Activated naive CD8-positive, alpha-beta T cell treated with anti-CD3 and anti-CD28 coated beads, Interleukin-2, amount 50 U/mL, for 24 hours (primary cell): ENCODE data around the gene DNAH3.
A peak's percentile ranks its signal among the peaks of the same experiment; 100 is the strongest.
"Not testable (repeated sequence)": the region's sequence is repeated elsewhere in the genome, so short reads cannot be mapped to it uniquely, and the experiment has no call there.

Experiments
- ATAC-seq: fragments of 150-1000 bp; cut with Tn5 transposase; one replicate; pipeline ENCODE4 v1.10.0; 2021
- DNase-seq: peaks from one replicate; pipeline ENCODE4 v3.0.0; 2021
- H3K27ac Mint-ChIP-seq: one replicate; pipeline ENCODE4 v1.8.0; 2021; ENCODE audit warnings: mild to moderate bottlenecking, mixed read lengths
- H3K27me3 Mint-ChIP-seq: one replicate; pipeline ENCODE4 v1.8.0; 2021; ENCODE audit warnings: mixed read lengths
- H3K36me3 Mint-ChIP-seq: one replicate; pipeline ENCODE4 v1.8.0; 2021; ENCODE audit warnings: low read depth, mixed read lengths
- H3K4me1 Mint-ChIP-seq: one replicate; pipeline ENCODE4 v1.8.0; 2021; ENCODE audit warnings: mixed read lengths
- H3K4me3 Mint-ChIP-seq: one replicate; pipeline ENCODE4 v1.8.0; 2021; ENCODE audit warnings: mild to moderate bottlenecking, moderate library complexity, mixed read lengths
- H3K9me3 Mint-ChIP-seq: one replicate; pipeline ENCODE4 v1.8.0; 2021; ENCODE audit warnings: mixed read lengths

DNAH3 gene

DNA sequence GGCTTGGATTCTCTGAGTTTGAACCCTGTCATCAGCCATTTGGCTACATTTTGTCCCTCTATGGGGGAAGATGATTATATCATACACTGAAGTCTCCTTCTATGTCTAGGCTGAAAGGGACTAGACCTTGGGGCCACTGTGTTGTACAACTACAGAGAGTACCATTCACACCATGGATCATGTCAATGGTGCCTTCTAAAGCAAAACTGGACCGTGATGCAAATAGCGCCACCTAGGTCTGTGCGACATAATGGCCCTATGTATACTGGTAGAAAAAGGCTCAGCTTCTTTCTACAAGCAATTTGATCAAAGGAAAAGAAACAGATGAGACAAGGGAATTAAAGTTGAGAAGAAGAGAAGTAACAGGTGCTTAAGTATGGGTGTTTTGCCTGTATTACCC, 149.4 kb downstream of the DNAH3 start:
- Mint-ChIP-seq H3K4me3 (no peak overlapping the region), H3K27me3 (peaks cover 10% of the 10 kb centered on the region), H3K9me3 (no peaks in the 10 kb centered on the region), H3K27ac (no peak overlapping the region), H3K36me3 (no peaks in the 10 kb centered on the region), H3K4me1 (no peaks in the 10 kb centered on the region)
- no peak for ATAC-seq
- DNase-seq = peak; percentile 12

DNA sequence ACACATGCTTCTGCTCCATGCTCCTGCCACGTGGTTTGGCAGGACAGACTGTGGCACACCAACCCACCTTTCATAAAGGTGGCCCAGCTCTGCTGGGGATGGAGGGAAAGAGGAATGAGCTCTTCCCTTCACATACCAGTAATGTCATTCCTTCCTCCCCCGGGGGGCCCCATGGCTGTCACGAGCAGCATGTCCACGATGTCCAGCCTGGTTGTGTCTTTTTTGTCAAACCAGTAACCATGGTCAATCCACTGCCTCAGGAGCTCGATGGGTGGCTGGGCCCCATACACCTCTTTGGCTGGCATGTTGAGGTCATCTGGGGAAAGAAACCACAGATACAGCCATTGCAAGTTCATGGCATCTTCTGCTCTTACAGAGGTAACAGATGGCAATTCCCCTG, 153.5 kb downstream of the DNAH3 start:
- ATAC-seq (no peak), DNase-seq (no peak)
- Mint-ChIP-seq H3K4me1 (no peaks in the 10 kb centered on the region), H3K27me3 (peaks cover 15% of the 10 kb centered on the region), H3K4me3 (no peak overlapping the region), H3K27ac (no peak overlapping the region), H3K9me3 (no peaks in the 10 kb centered on the region), H3K36me3 (no peaks in the 10 kb centered on the region)

DNA sequence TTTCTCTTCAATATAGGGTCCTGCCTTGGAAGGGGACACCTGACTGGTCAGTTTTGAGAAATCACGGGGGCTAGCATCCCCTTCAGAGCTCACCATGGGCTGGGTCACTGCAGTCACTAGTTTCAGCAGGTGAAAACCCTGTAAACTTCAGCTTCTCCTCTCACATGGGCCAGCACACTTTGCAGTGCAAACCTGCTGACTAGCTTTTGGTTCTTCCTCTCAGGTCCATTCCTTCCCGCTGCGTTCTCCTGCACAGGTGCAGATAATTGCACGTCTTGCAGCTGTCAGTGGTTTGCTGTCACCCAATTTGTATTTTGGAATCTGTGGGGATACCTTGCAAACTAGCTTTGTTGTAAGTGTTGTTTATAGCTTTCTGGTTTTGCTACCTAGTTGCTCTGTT, 154.9 kb downstream of the DNAH3 start:
- Mint-ChIP-seq H3K4me1 (no peaks in the 10 kb centered on the region), H3K4me3 (no peak overlapping the region), H3K9me3 (no peaks in the 10 kb centered on the region), H3K36me3 (no peaks in the 10 kb centered on the region), H3K27ac (no peak overlapping the region), H3K27me3 (peaks cover 13% of the 10 kb centered on the region)
- ATAC-seq (no peak), DNase-seq (no peak)

GRCh38 chr16:20989496-20990070, 161.1 kb downstream of the DNAH3 start:
- not testable (repeated sequence) for DNase-seq, H3K4me1 Mint-ChIP-seq, ATAC-seq, H3K36me3 Mint-ChIP-seq, H3K27ac Mint-ChIP-seq, H3K9me3 Mint-ChIP-seq, H3K4me3 Mint-ChIP-seq, H3K27me3 Mint-ChIP-seq

DNA sequence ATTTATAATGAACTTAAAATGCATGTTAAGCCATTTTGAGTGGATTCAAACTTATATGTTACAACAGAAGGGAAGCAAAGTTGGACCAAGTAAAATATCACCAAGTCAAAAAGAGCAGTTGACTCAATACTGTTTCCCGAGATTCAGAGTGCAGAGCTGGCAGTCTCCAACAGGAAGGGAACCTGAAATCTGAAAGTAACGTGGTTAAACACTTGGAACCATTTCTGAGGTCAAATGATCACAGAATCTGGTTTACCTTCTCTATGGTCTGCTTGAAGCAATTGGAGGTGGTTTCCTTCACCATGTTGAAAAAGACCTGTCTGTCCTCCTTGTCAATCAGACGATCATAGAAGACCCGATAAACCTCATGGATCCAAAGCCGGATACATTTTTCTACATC, 163.6 kb downstream of the DNAH3 start:
- ATAC-seq = no peak
- Mint-ChIP-seq H3K27me3 (no peaks in the 10 kb centered on the region), H3K36me3 (no peaks in the 10 kb centered on the region), H3K9me3 (no peaks in the 10 kb centered on the region), H3K4me3 (no peak overlapping the region), H3K27ac (no peak overlapping the region), H3K4me1 (no peaks in the 10 kb centered on the region)
- DNase-seq = no peak

DNA sequence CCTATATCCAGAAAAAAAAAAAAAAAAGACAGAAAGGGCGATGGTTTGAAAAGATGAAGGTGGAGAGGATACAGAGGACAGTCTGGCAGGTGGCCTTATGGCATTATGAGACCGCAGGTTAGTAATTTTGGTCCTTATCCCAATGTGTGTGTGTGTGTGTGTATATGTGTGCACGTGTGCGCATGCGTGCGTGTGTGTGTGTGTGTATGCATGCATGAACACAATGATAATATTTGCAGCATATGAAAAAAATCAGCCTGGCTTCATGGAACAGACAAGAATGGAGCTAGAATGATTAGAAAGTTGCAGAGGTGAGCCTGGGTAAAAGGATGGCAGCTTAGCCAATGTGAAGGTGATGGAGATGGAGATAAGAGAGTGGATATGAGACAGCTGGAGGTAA, 166.6 kb downstream of the DNAH3 start:
- H3K36me3 Mint-ChIP-seq = no peaks in the 10 kb centered on the region
- no peak overlapping the region for H3K4me3 Mint-ChIP-seq
- H3K27ac Mint-ChIP-seq = no peak overlapping the region
- no peaks in the 10 kb centered on the region for H3K9me3 Mint-ChIP-seq
- DNase-seq (no peak), ATAC-seq (no peak)
- no peaks in the 10 kb centered on the region for H3K4me1 Mint-ChIP-seq
- no peaks in the 10 kb centered on the region for H3K27me3 Mint-ChIP-seq

DNA sequence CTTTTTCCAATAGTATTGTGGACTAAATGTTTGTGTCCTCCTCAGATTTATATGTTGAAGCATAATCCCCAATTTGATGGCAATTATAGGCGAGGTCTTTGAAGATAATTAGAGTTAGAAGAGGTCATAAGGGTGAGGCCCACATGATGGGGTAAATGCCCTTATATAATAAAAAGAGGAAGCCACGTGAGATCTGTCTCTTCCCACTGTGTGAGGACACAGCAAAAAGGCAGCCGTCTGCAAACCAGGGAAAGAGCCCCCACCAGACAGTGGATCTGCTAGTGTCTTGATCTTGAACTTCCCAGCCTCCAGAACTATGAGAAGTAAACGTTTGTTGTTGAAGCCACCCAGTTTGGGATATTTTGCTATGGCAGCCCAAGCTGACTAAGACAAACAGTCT, 174.1 kb downstream of the DNAH3 start:
- Mint-ChIP-seq H3K4me3 (no peak overlapping the region), H3K9me3 (no peaks in the 10 kb centered on the region), H3K36me3 (no peaks in the 10 kb centered on the region), H3K27me3 (no peaks in the 10 kb centered on the region), H3K27ac (no peak overlapping the region), H3K4me1 (no peaks in the 10 kb centered on the region)
- DNase-seq = no peak
- no peak for ATAC-seq

- H3K27me3 Mint-ChIP-seq, H3K36me3 Mint-ChIP-seq, DNase-seq, H3K9me3 Mint-ChIP-seq, H3K27ac Mint-ChIP-seq, H3K4me3 Mint-ChIP-seq, ATAC-seq, H3K4me1 Mint-ChIP-seq: not testable (repeated sequence)
Observed at GRCh38 chr16:20973201-20973600, 177.4 kb downstream of the DNAH3 start.

- no peak overlapping the region for H3K27ac Mint-ChIP-seq
- H3K9me3 Mint-ChIP-seq = no peaks in the 10 kb centered on the region
- no peaks in the 10 kb centered on the region for H3K27me3 Mint-ChIP-seq
- no peaks in the 10 kb centered on the region for H3K4me1 Mint-ChIP-seq
- H3K4me3 Mint-ChIP-seq = no peak overlapping the region
- DNase-seq = no peak
- no peak for ATAC-seq
- no peaks in the 10 kb centered on the region for H3K36me3 Mint-ChIP-seq
Observed at GRCh38 chr16:20971401-20971800, 179.2 kb downstream of the DNAH3 start.

GRCh38 chr16:20969386-20969785, 181.3 kb downstream of the DNAH3 start:
- Mint-ChIP-seq H3K36me3 (no peaks in the 10 kb centered on the region), H3K9me3 (no peaks in the 10 kb centered on the region), H3K27me3 (no peaks in the 10 kb centered on the region), H3K4me1 (no peaks in the 10 kb centered on the region), H3K27ac (no peak overlapping the region), H3K4me3 (no peak overlapping the region)
- ATAC-seq (no peak), DNase-seq (no peak)

GRCh38 chr16:20968765-20969164, 181.9 kb downstream of the DNAH3 start:
- DNase-seq (no peak), ATAC-seq (no peak)
- Mint-ChIP-seq H3K36me3 (no peaks in the 10 kb centered on the region), H3K4me1 (no peaks in the 10 kb centered on the region), H3K27ac (no peak overlapping the region), H3K4me3 (no peak overlapping the region), H3K27me3 (no peaks in the 10 kb centered on the region), H3K9me3 (no peaks in the 10 kb centered on the region)

DNA sequence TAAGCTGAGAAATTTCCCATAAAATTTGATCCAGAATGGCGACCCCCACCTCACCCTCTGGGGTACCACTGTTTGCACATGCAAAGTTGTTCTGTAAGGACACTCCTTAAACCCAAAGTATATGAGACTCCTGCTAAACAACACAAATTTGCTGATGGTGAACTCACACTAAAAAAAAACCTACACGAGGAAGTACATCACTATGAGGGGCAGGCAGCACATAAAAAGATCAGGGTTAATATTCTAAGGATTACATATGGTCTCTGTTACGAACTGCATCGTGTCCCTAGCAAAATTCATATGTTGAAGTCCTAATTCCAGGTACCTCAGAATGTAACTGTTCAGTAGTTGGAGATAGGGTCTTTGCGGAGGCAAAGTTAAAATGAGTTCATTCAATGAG, 189.7 kb downstream of the DNAH3 start:
- H3K36me3 Mint-ChIP-seq = no peaks in the 10 kb centered on the region
- no peak overlapping the region for H3K27ac Mint-ChIP-seq
- H3K4me1 Mint-ChIP-seq = no peaks in the 10 kb centered on the region
- no peaks in the 10 kb centered on the region for H3K27me3 Mint-ChIP-seq
- DNase-seq (no peak), ATAC-seq (no peak)
- no peak overlapping the region for H3K4me3 Mint-ChIP-seq
- no peaks in the 10 kb centered on the region for H3K9me3 Mint-ChIP-seq

GRCh38 chr16:20957153-20957552, 193.5 kb downstream of the DNAH3 start:
- no peak for ATAC-seq
- H3K4me1 Mint-ChIP-seq = no peaks in the 10 kb centered on the region

DNA sequence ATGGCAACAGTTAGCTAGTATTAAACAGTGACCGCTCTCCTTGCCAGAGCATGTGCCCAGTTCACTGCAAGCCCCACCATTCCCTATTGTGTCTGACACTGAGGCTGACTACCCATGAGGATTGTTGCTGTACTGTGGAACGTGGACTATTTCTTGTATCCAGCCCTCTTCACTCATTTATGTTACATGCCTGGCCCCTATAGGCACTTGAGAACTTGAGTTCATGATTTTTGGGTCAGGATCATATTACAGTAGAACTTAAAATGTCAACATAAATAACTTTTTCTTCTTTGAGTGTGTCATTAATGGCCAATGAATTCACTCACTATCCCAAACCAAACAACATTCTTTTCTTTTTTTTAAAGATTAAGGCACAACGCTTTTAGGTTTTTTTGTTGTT, 194.3 kb downstream of the DNAH3 start:
- no peak for ATAC-seq
- DNase-seq = no peak

More at GRCh38 chr16:20957153-20957552, 193.5 kb downstream of the DNAH3 start:
- no peaks in the 10 kb centered on the region for H3K36me3 Mint-ChIP-seq
- H3K27ac Mint-ChIP-seq = no peak overlapping the region
- no peak overlapping the region for H3K4me3 Mint-ChIP-seq
- no peaks in the 10 kb centered on the region for H3K9me3 Mint-ChIP-seq
- DNase-seq = no peak
- H3K27me3 Mint-ChIP-seq = no peaks in the 10 kb centered on the region

DNA sequence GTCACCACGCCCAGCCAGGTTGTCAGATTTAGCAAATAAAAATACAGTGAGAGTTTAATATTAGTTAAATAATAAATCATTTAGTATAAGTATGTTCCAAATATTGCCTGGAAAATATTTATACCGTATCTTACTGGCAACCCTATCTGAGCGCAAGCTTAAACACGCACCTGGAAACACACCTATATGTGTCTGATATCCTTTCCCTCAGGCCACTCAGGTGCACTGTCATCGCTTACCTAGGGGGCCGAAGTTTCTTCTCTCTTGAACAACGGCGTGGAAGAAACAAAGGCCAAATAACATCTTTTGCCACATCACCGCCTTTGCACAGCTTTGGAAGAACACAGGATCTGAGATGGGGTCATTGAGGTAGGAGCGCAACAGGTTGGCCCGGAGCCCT, 196.1 kb downstream of the DNAH3 start:
- no peaks in the 10 kb centered on the region for H3K36me3 Mint-ChIP-seq
- no peaks in the 10 kb centered on the region for H3K4me1 Mint-ChIP-seq
- DNase-seq = no peak
- no peak overlapping the region for H3K4me3 Mint-ChIP-seq
- no peak overlapping the region for H3K27ac Mint-ChIP-seq
- no peaks in the 10 kb centered on the region for H3K27me3 Mint-ChIP-seq
- H3K9me3 Mint-ChIP-seq = no peaks in the 10 kb centered on the region
- no peak for ATAC-seq

More for the DNA sequence above, 194.3 kb downstream of the DNAH3 start:
- no peak overlapping the region for H3K4me3 Mint-ChIP-seq
- no peak overlapping the region for H3K27ac Mint-ChIP-seq
- no peaks in the 10 kb centered on the region for H3K9me3 Mint-ChIP-seq
- H3K27me3 Mint-ChIP-seq = no peaks in the 10 kb centered on the region
- no peaks in the 10 kb centered on the region for H3K4me1 Mint-ChIP-seq
- no peaks in the 10 kb centered on the region for H3K36me3 Mint-ChIP-seq
